Peyer's patch (tissue), 4 donors: Measurements from ENCODE around the gene KPNA6.

Experiments used
- POLR2A ChIP-seq, 2 donors: fragments of 450-650 bp; IDR thresholded peaks; one replicate each; pipeline ENCODE4 v1.5.1; 2017; ENCODE audit warnings: antibody characterized with exemption in 2 of 2, mild to moderate bottlenecking in 2 of 2, moderate library complexity in 2 of 2
- TF ChIP-seq, protein P1 (sequence below), 6 experiments: fragments of 450-650 bp in 4 of 6; fragments of 200-600 bp in 2 of 6; sonication (generic) in 1 of 6; IDR thresholded peaks; one replicate each; pipeline ENCODE4 v1.5.1; 2017 to 2019; ENCODE audit warnings: antibody characterized with exemption in 6 of 6, mild to moderate bottlenecking in 3 of 6, moderate library complexity in 1 of 6

DNA sequence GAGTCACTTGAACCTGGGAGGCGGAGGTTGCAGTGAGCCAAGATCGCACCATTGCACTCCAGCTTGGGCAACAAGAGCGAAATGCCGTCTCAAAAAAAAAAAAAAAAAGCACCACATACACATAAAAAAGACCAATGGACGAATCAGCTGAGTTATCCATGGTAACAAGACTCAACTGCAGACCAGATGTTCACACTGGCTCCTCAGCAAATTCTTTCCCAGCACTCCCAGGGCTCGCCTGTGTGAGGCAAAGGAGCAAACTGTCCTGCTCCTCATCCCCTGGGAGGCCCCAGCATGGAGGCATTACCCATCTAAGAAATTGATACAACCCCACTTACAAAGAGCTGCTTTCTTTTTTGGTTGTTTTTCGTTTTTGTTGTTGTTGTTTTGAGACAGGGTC, 111.2 kb downstream of the KPNA6 start:
- TF ChIP-seq, protein P1, sequence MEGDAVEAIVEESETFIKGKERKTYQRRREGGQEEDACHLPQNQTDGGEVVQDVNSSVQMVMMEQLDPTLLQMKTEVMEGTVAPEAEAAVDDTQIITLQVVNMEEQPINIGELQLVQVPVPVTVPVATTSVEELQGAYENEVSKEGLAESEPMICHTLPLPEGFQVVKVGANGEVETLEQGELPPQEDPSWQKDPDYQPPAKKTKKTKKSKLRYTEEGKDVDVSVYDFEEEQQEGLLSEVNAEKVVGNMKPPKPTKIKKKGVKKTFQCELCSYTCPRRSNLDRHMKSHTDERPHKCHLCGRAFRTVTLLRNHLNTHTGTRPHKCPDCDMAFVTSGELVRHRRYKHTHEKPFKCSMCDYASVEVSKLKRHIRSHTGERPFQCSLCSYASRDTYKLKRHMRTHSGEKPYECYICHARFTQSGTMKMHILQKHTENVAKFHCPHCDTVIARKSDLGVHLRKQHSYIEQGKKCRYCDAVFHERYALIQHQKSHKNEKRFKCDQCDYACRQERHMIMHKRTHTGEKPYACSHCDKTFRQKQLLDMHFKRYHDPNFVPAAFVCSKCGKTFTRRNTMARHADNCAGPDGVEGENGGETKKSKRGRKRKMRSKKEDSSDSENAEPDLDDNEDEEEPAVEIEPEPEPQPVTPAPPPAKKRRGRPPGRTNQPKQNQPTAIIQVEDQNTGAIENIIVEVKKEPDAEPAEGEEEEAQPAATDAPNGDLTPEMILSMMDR (IDR thresholded peaks at IDR 0.05): no peak
- TF ChIP-seq POLR2A (IDR thresholded peaks at IDR 0.05): no peak
